Smooth muscle cell (in vitro differentiated cells): ENCODE data around the gene ACADSB. TPM values are rescaled to one million over a fixed set of nuclear protein-coding genes. Genes with fewer than 3 reads are reported as not detected.

Experiments used
- DNase-seq: peaks from one replicate; lab custom pipeline; 2025; ENCODE audit not compliant: unreplicated experiment; lab: John Stamatoyannopoulos, UW
- H2AFZ ChIP-seq: fragments of 200-600 bp; sonication (generic); 2 replicates; pipeline ENCODE4 v1.6.0; 2016; ENCODE audit warnings: antibody characterized with exemption, low read depth, mild to moderate bottlenecking
- H3F3A ChIP-seq: fragments of 200-600 bp; sonication (generic); 2 replicates; pipeline ENCODE4 v1.6.0; 2017; ENCODE audit warnings: antibody characterized with exemption, low read depth
- H3K27ac ChIP-seq: fragments of 200-600 bp; sonication (generic); 2 replicates; pipeline ENCODE4 v1.5.1; 2016; ENCODE audit warnings: low read depth, mild to moderate bottlenecking
- H3K27me3 ChIP-seq: fragments of 200-600 bp; sonication (generic); 2 replicates; pipeline ENCODE4 v1.6.1; 2016; ENCODE audit warnings: low read depth, mild to moderate bottlenecking
- H3K36me3 ChIP-seq: fragments of 200-600 bp; sonication (generic); 2 replicates; pipeline ENCODE4 v1.5.1; 2016; ENCODE audit warnings: low read depth
- H3K4me1 ChIP-seq: fragments of 200-600 bp; sonication (generic); 2 replicates; pipeline ENCODE4 v1.5.1; 2016; ENCODE audit warnings: low read depth
- H3K4me2 ChIP-seq: fragments of 200-600 bp; sonication (generic); 2 replicates; pipeline ENCODE4 v1.6.0; 2016; ENCODE audit warnings: mild to moderate bottlenecking
- H3K4me3 ChIP-seq: fragments of 200-600 bp; sonication (generic); 2 replicates; pipeline ENCODE4 v1.5.1; 2016; ENCODE audit warnings: mild to moderate bottlenecking
- H3K79me2 ChIP-seq: fragments of 200-600 bp; sonication (generic); 2 replicates; pipeline ENCODE4 v1.6.0; 2016; ENCODE audit warnings: low read depth, mild to moderate bottlenecking
- H3K9ac ChIP-seq: fragments of 200-600 bp; sonication (generic); 2 replicates; pipeline ENCODE4 v1.6.0; 2016; ENCODE audit warnings: low read depth
- H3K9me3 ChIP-seq: fragments of 200-600 bp; sonication (generic); replicated peaks from 2 replicates; pipeline ENCODE4 v1.5.1; 2016; ENCODE audit warnings: low read depth
- H4K20me1 ChIP-seq: fragments of 200-600 bp; sonication (generic); 2 replicates; pipeline ENCODE4 v1.6.0; 2016; ENCODE audit warnings: low read depth
- WGBS: methylation state at CpG from one replicate; pipeline ENCODE4 v1.1.7; 2016; ENCODE audit warnings: low lambda C conversion rate; 5-methylcytosine and 5-hydroxymethylcytosine counted together
- polyA plus RNA-seq: library from polyadenylated mRNA; unstranded; fragments of >200 nt; fragmentation: Nextera tagmentation; extraction: Ambion mirVana; gene quantifications from 2 replicates; pipeline ENCODE4 v1.2.1, GENCODE V29; 2016
- total RNA-seq: library from RNA; depleted of rRNA; stranded (reverse); fragments of >200 nt; gene quantifications from 2 replicates; pipeline ENCODE4 v1.2.3, GENCODE V29; 2014
- TF ChIP-seq, protein P1 (sequence below): fragments of 200-600 bp; sonication (generic); IDR thresholded peaks from 2 replicates; pipeline ENCODE4 v1.5.1; 2017; ENCODE audit warnings: borderline replicate concordance, mild to moderate bottlenecking, antibody characterized with exemption; ENCODE audit not compliant: insufficient read depth, poor library complexity, severe bottlenecking

ACADSB gene
- total and polyA plus RNA-seq, 2 experiments from 2014 or later, result 2.9 to 3.2 TPM

DNA sequence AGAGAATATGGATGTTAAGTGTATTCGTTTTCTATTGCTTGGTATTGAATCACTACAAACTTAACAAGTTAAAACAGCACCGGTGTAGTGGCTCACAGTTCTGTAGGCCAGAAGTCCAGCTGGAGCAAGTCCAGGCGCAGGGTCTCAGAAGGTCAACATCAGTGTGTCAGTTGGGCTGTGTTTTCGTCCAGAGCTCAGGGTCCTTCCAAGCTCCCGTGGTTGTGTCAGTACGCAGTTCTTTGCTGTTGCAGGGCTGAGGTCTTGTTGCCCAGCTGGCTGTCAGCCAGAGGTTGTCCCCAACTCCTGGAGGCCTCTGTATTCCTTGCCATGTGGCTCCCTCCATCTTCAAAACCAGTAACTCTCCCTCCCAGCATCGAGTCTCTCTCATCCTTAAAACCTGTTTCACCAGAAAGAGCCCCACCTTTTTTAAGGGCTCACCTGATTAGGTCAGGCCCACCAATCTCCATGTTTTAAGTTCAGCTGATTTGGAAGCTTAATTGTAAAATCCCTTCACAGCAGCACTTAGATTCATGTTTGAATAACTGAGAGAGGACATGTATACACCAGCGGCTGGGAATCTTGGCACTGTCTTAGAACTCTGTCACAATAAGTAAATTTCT, 26.8 kb downstream of the ACADSB start:
- H3K79me2 ChIP-seq, result no peaks in the 10 kb centered on the region
- no peaks in the 10 kb centered on the region for H3K36me3 ChIP-seq
- H3K9me3 ChIP-seq, result no peaks in the 10 kb centered on the region
- no peaks in the 10 kb centered on the region for H3K4me1 ChIP-seq
- H3K27me3 ChIP-seq, result no peaks in the 10 kb centered on the region
- H3K9ac ChIP-seq, result no peak overlapping the region
- no peak overlapping the region for H3K27ac ChIP-seq
- H3K4me2 ChIP-seq, result no peak overlapping the region
- no peak overlapping the region for H2AFZ ChIP-seq
- no peaks in the 10 kb centered on the region for H3F3A ChIP-seq
- no peak for DNase-seq
- 82% methylated on average over 8 of the region's 8 CpGs for WGBS
- no peaks in the 10 kb centered on the region for H4K20me1 ChIP-seq
- TF ChIP-seq, protein P1, sequence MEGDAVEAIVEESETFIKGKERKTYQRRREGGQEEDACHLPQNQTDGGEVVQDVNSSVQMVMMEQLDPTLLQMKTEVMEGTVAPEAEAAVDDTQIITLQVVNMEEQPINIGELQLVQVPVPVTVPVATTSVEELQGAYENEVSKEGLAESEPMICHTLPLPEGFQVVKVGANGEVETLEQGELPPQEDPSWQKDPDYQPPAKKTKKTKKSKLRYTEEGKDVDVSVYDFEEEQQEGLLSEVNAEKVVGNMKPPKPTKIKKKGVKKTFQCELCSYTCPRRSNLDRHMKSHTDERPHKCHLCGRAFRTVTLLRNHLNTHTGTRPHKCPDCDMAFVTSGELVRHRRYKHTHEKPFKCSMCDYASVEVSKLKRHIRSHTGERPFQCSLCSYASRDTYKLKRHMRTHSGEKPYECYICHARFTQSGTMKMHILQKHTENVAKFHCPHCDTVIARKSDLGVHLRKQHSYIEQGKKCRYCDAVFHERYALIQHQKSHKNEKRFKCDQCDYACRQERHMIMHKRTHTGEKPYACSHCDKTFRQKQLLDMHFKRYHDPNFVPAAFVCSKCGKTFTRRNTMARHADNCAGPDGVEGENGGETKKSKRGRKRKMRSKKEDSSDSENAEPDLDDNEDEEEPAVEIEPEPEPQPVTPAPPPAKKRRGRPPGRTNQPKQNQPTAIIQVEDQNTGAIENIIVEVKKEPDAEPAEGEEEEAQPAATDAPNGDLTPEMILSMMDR, result no peak
- no peak overlapping the region for H3K4me3 ChIP-seq

- DNase-seq, result no peak
- H3K4me1 ChIP-seq, result no peaks in the 10 kb centered on the region
- no peaks in the 10 kb centered on the region for H3K36me3 ChIP-seq
- H3K27ac ChIP-seq, result no peak overlapping the region
- H2AFZ ChIP-seq, result no peak overlapping the region
- no peak overlapping the region for H3K4me3 ChIP-seq
- WGBS, result 79% methylated on average over 18 of the region's 18 CpGs
- no peaks in the 10 kb centered on the region for H3F3A ChIP-seq
- no peak overlapping the region for H3K4me2 ChIP-seq
- H3K27me3 ChIP-seq, result no peaks in the 10 kb centered on the region
- TF ChIP-seq, protein P1, result no peak
- H3K79me2 ChIP-seq, result no peaks in the 10 kb centered on the region
- H4K20me1 ChIP-seq, result no peaks in the 10 kb centered on the region
- H3K9ac ChIP-seq, result no peak overlapping the region
- no peaks in the 10 kb centered on the region for H3K9me3 ChIP-seq
These were observed 30.2 kb downstream of the ACADSB start for GRCh38 chr10:123038782-123039631.

GRCh38 chr10:123039632-123039930, 30.8 kb downstream of the ACADSB start:
- H2AFZ ChIP-seq, result no peak overlapping the region
- TF ChIP-seq, protein P1, result no peak
- H3K4me1 ChIP-seq, result no peaks in the 10 kb centered on the region
- H3K9ac ChIP-seq, result no peak overlapping the region
- H3K79me2 ChIP-seq, result no peaks in the 10 kb centered on the region
- H4K20me1 ChIP-seq, result no peaks in the 10 kb centered on the region
- no peaks in the 10 kb centered on the region for H3K27me3 ChIP-seq
- no peaks in the 10 kb centered on the region for H3K36me3 ChIP-seq
- H3K9me3 ChIP-seq, result no peaks in the 10 kb centered on the region
- H3K4me2 ChIP-seq, result no peak overlapping the region
- no peaks in the 10 kb centered on the region for H3F3A ChIP-seq
- no peak overlapping the region for H3K27ac ChIP-seq
- no peak overlapping the region for H3K4me3 ChIP-seq
- DNase-seq, result no peak
